ENCODE measurements around the gene CDK16.
"Not testable (repeated sequence)": the region's sequence is repeated elsewhere in the genome, so short reads cannot be mapped to it uniquely, and the experiment has no call there.

CDK16 gene

DNA sequence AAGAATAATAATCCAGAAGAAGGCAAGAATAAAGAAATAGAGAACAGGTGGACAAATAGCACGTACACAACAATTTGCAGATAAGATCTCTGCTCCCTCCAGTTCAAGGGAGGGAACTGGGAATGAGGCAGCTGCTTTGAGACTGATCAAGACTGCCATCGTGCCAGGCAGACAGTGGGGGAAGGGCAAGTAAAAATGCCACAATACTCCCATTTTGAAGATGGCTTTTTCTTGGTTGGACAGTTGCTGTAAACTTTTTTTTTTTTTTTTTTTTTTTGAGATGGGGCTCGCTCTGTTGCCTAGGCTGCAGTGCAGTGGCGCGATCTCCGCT is 31.5 kb downstream of the CDK16 start:
- DNase-seq (ENCODE audit: low read depth in 2 of 2) = no peak

GRCh38 chrX:47257620-47258019 is 39.1 kb downstream of the CDK16 start:
- not testable (repeated sequence) for DNase-seq (ENCODE audit: low read depth in 2 of 2)

DNA sequence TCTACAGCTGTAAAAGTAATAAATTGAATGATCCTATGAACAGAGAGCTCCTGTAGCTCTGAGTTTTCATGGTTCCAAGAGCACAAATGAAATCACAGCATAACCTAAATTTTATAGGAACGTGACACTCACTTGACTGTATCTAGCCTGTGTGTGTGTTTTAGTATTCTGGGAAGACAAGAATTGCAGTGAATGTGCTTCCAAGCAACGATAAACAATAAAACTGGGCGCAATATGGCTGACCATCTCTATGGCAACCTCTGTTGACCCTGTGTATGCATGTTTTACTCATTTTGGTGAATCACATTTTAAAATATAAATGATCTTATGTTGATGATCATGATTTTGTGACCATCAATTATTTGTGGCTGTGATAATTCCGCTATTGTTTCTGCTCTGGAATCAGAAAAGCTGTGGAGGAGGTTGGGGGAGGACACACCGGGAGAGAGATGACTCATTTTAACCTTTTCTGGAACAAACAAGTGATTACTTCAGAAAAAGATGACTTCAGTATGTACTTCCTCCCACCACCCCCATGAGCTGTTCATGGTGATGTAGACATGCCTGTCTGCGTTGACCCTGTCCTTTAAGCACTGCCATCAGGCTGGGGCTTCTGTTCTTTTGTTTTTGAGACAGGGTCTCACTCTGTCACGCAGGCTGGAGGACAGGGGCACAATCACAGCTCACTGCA is 46.1 kb downstream of the CDK16 start:
- no peak for DNase-seq (ENCODE audit: low read depth in 2 of 2)

GRCh38 chrX:47266643-47267042 is 48.2 kb downstream of the CDK16 start:
- no peak for DNase-seq (ENCODE audit: low read depth in 2 of 2)

GRCh38 chrX:47272013-47272408 is 53.5 kb downstream of the CDK16 start:
- no peak for DNase-seq (ENCODE audit: low read depth in 2 of 2)

DNA sequence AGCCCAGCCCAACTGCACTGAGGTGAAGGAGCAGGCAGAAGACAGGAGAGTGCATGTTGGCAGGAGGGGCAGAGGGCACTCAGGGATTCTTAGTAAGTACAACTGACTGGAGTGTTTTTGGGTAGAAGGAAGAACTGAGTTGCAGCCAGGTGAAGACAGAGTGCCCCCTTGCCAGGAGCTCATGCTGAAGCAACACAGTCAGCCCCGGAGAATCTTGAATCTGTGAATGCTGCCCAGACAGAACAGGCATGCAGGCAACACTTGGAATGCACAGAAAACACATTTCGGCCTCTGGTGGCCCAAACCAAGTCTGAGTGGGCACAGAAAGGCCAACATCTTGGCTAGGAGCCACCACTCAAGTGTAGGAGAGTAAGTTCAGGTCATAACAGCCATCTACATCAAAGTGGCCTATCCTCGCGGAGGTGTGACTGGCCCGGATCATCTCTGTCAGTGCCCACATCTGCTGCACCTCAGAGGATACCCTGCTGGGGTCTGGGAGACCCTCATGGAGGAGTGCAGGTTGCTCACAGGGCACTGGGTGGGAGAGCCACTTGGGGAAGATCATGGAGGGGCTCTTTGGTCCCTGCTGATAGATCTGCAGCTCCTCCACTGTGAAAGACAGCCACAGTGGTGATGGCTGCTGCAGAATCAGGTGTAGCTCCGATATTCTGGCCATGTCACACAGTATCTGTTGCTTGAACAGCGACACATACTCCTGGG is 54.7 kb downstream of the CDK16 start:
- DNase-seq (ENCODE audit: low read depth in 2 of 2) = no peak

DNA sequence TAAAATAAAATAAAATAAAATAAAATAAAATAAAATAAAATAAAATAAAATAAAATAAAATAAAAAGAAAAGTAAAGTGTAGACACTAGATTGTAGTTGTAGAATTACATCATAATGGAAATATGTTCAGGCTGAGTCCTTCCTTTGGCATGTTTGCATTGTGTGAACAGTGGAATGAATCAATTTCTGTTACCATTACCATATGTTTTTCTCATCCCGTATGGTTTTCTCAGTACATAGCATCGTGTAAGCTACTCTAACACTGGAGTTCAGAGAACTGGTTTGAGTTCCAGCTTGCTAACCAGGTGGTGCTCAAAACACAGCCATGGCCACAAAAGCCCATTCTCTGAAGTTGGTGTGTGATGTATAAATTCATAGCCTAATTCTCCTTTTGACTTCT is 60.2 kb downstream of the CDK16 start:
- no peak for DNase-seq (ENCODE audit: low read depth in 2 of 2)

Data from stimulated activated CD4-positive, alpha-beta T cell treated with anti-CD3 and anti-CD28 coated beads, Interleukin-12 subunit alpha, Interleukin-12 subunit beta, amount 100 ng/mL, for 24 hours (primary cell).